Measurements from ENCODE around the gene NBL1. TPM values are rescaled to one million over a fixed set of nuclear protein-coding genes. Genes with fewer than 3 reads are reported as not detected.

Gene NBL1
- total and polyA plus RNA-seq, 9 of the 15 experiments (the other 6 are each of a cell fraction or from before 2014, with no cell fraction given), result 0.10 to 3.7 (median 1.8) TPM; not detected in 1

DNA sequence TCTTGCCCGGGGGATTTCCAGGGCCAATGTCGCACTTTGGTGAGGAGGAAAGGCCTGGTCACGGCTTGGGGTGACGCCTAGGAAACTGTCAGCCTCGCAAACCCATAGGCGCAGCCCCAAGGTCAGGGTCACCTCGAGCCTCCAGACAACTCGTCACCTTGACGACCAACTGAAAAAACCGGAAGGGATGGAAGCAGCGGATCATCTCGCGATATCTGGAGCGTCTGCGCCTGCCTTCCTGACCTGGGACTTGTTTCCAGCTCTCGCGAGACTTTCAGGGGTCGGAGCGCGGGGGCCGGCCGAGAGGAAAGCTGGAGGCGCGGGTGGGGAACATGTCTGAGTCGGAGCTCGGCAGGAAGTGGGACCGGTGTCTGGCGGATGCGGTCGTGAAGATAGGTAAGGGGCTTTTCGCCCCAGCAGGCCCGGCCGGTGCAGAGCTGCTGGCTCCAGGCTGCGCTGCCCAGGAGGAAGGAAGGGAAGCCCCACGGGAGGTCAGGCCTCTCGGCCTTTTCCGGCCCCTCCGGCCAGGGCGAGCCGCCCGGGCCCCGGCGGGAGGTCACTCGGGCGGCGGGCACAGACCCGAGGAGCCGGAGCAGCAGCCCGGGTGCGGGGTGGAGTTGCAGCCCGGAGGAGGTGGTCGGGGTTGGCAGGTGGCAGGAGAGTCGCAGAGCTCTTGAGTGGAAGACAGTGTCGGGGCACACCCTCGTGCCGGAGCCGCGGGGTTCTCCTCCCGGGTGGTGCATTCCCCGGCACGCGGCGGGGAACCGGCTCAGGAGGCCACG, 47.2 kb upstream of the NBL1 start (continued):
- no peak for TF ChIP-seq THRA (IDR thresholded peaks at IDR 0.05)
- no peak for TF ChIP-seq ZNF79 (CRISPR knock-in tag; IDR thresholded peaks at IDR 0.05; ENCODE audit: low read depth)
- TF ChIP-seq ATF7 (IDR thresholded peaks at IDR 0.05), result peak; percentile 86; the same call in 1 of the 2 replicates
- peak; percentile 22; the same call in 1 of the 2 replicates for TF ChIP-seq SOX6 (IDR thresholded peaks at IDR 0.05)
- TF ChIP-seq, protein P1, sequence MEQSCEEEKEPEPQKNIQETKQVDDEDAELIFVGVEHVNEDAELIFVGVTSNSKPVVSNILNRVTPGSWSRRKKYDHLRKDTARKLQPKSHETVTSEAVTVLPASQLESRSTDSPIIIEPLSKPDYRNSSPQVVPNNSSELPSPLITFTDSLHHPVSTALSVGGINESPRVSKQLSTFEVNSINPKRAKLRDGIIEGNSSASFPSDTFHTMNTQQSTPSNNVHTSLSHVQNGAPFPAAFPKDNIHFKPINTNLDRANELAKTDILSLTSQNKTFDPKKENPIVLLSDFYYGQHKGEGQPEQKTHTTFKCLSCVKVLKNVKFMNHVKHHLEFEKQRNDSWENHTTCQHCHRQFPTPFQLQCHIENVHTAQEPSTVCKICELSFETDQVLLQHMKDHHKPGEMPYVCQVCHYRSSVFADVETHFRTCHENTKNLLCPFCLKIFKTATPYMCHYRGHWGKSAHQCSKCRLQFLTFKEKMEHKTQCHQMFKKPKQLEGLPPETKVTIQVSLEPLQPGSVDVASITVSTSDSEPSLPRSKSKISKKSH (CRISPR knock-in tag; IDR thresholded peaks at IDR 0.05), result no peak
- peak; percentile 38 for TF ChIP-seq RBM22 (IDR thresholded peaks at IDR 0.05; ENCODE audit: low read depth, low read length, poor library complexity, severe bottlenecking)
- TF ChIP-seq ARNT (IDR thresholded peaks at IDR 0.05), result no peak; a peak in 1 of 4 replicates
- TF ChIP-seq AFF1 (IDR thresholded peaks at IDR 0.05; ENCODE audit: low read depth in 1 of 2, partially characterized antibody in 2 of 2), result no peak
- no peak for TF ChIP-seq ZNF212 (CRISPR knock-in tag; IDR thresholded peaks at IDR 0.05)
- TF ChIP-seq PRMT5 (CRISPR knock-in tag; IDR thresholded peaks at IDR 0.05), result peak; percentile 13; the same call in 1 of the 2 replicates
- no peak for TF ChIP-seq ZNF75A (CRISPR knock-in tag; IDR thresholded peaks at IDR 0.05)
- TF ChIP-seq RBM17 (IDR thresholded peaks at IDR 0.05; ENCODE audit: borderline replicate concordance, low read depth, low read length), result no peak
- TF ChIP-seq ZBTB5 (IDR thresholded peaks at IDR 0.05), result no peak
- TF ChIP-seq ZBTB17 (CRISPR knock-in tag; IDR thresholded peaks at IDR 0.05), result peak; percentile 75; the same call in 1 of the 2 replicates
- no peak for TF ChIP-seq ZKSCAN3 (CRISPR knock-in tag; IDR thresholded peaks at IDR 0.05)
- peak; percentile 57; the same call in 1 of the 2 replicates for TF ChIP-seq CEBPG (CRISPR knock-in tag; IDR thresholded peaks at IDR 0.05)
- TF ChIP-seq CEBPG (tag; conservative IDR thresholded peaks at IDR 0.05 in 1 of 2, IDR thresholded peaks at IDR 0.05 in 1 of 2), result no peak
- TF ChIP-seq ADNP (tag; IDR thresholded peaks at IDR 0.05), result no peak
- TF ChIP-seq SMARCA4 (IDR thresholded peaks at IDR 0.05), result no peak; the same call in 1 of the 2 replicates
- no peak for TF ChIP-seq SMC3 (conservative IDR thresholded peaks at IDR 0.05; ENCODE audit: insufficient read depth, low read depth, low read length)
